HepG2 (cell line): ENCODE results near the gene ARL16. TPM values are rescaled to one million over a fixed set of nuclear protein-coding genes. Genes with fewer than 3 reads are reported as not detected.
A peak's percentile ranks its signal among the peaks of the same experiment; 100 is the strongest.

ENCODE experiments used
- ARNT ChIP-seq: fragments of 450-650 bp; IDR thresholded peaks from 2 replicates; pipeline ENCODE4 v1.6.1; 2017
- CSRNP1 ChIP-seq: sonication (generic); formaldehyde crosslinking; IDR thresholded peaks from 2 replicates; pipeline ENCODE4 v1.8.1; 2023; ENCODE audit warnings: mild to moderate bottlenecking, missing genetic modification reagents
- DRAP1 ChIP-seq: IDR thresholded peaks from 2 replicates; pipeline ENCODE4 v1.6.1; 2016; ENCODE audit warnings: missing genetic modification reagents, missing compliant biosample characterization
- ELF3 ChIP-seq: IDR thresholded peaks from 2 replicates; pipeline ENCODE4 v1.6.1; 2016; ENCODE audit warnings: missing genetic modification reagents, missing compliant biosample characterization
- FOXM1 ChIP-seq: sonication (generic); formaldehyde crosslinking; IDR thresholded peaks from 2 replicates; pipeline ENCODE4 v1.5.0; 2020; ENCODE audit warnings: missing genetic modification reagents
- MAF1 ChIP-seq: sonication (generic); formaldehyde crosslinking; IDR thresholded peaks from 2 replicates; pipeline ENCODE4 v1.5.0; 2020; ENCODE audit warnings: missing genetic modification reagents, borderline replicate concordance
- RELA ChIP-seq: sonication (generic); formaldehyde crosslinking; IDR thresholded peaks from 2 replicates; pipeline ENCODE4 v1.4.0; 2020; ENCODE audit warnings: missing genetic modification reagents
- SAFB2 ChIP-seq: sonication (generic); formaldehyde crosslinking; IDR thresholded peaks from 2 replicates; pipeline ENCODE4 v1.5.1; 2020; ENCODE audit warnings: missing genetic modification reagents, low read depth, mild to moderate bottlenecking, borderline replicate concordance
- TEAD3 ChIP-seq: optimal IDR thresholded peaks from 2 replicates; pipeline ENCODE3; 2016; ENCODE audit warnings: borderline replicate concordance
- UBTF ChIP-seq: sonication (generic); formaldehyde crosslinking; IDR thresholded peaks from 2 replicates; pipeline ENCODE4 v1.4.0; 2020; ENCODE audit warnings: mild to moderate bottlenecking, missing genetic modification reagents
- ZBTB2 ChIP-seq: sonication (generic); formaldehyde crosslinking; IDR thresholded peaks from 2 replicates; pipeline ENCODE4 v1.8.0; 2022; ENCODE audit warnings: low read depth, missing genetic modification reagents
- ZBTB42 ChIP-seq: sonication (generic); formaldehyde crosslinking; IDR thresholded peaks from 2 replicates; pipeline ENCODE4 v1.5.0; 2020; ENCODE audit warnings: mild to moderate bottlenecking, missing genetic modification reagents
- ZMYM3 ChIP-seq: sonication (generic); formaldehyde crosslinking; IDR thresholded peaks from 2 replicates; pipeline ENCODE4 v1.5.1; 2020; ENCODE audit warnings: mild to moderate bottlenecking, missing genetic modification reagents
- ZNF333 ChIP-seq: sonication (generic); formaldehyde crosslinking; IDR thresholded peaks from 2 replicates; pipeline ENCODE4 v1.4.0; 2020; ENCODE audit warnings: mild to moderate bottlenecking, missing genetic modification reagents, borderline replicate concordance
- ZNF33B ChIP-seq: sonication (generic); formaldehyde crosslinking; IDR thresholded peaks from 2 replicates; pipeline ENCODE4 v1.5.1; 2020; ENCODE audit warnings: mild to moderate bottlenecking, missing genetic modification reagents
- ZNF354B ChIP-seq: sonication (generic); formaldehyde crosslinking; IDR thresholded peaks from 2 replicates; pipeline ENCODE4 v1.8.0; 2022; ENCODE audit warnings: mild to moderate bottlenecking, missing genetic modification reagents
- ZNF441 ChIP-seq: sonication (generic); formaldehyde crosslinking; IDR thresholded peaks from 2 replicates; pipeline ENCODE4 v1.7.0; 2021; ENCODE audit warnings: missing genetic modification reagents, borderline replicate concordance
- ZNF749 ChIP-seq: sonication (generic); formaldehyde crosslinking; IDR thresholded peaks from 2 replicates; pipeline ENCODE4 v1.8.0; 2022; ENCODE audit warnings: mild to moderate bottlenecking, missing genetic modification reagents, moderate library complexity, borderline replicate concordance
- polyA plus RNA-seq, 8 experiments: library from polyadenylated mRNA; depleted of rRNA in 3 of 8; stranded (reverse) in 7 of 8; unstranded in 1 of 8; fragments of >200 nt; fragmentation: Illumina TruSeq in 4 of 8; extraction: Trizol in 4 of 8; gene quantifications; 2 replicates each; pipeline versions ENCODE4 v1.2.1 to v1.2.3, GENCODE V29; 2011 to 2016; ENCODE audit warnings: low read depth in 4 of 8, missing spikeins in 1 of 8, mixed read lengths in 1 of 8; ENCODE audit not compliant: insufficient read depth in 1 of 8
- total RNA-seq, 5 experiments: library from RNA; depleted of rRNA; stranded (reverse); fragments of >200 nt; fragmentation: Illumina TruSeq; extraction: Trizol; gene quantifications; 2 replicates each; pipeline ENCODE4 v1.2.3, GENCODE V29; 2016; ENCODE audit warnings: low read depth in 1 of 5
- TF ChIP-seq, protein P1 (sequence below): sonication (generic); formaldehyde crosslinking; IDR thresholded peaks from 2 replicates; pipeline ENCODE4 v1.4.0; 2020; ENCODE audit warnings: missing genetic modification reagents, borderline replicate concordance

Gene ARL16
- total and polyA plus RNA-seq, 2 of the 13 experiments (the other 11 are each of a cell fraction or from before 2014, with no cell fraction given): 20.8 to 30.8 TPM

- peak; percentile 55; the same call in 1 of the 2 replicates for TF ChIP-seq ZBTB42 (CRISPR knock-in tag)
- no peak for TF ChIP-seq ARNT
- no peak; the same call in 1 of the 2 replicates for TF ChIP-seq RELA (CRISPR knock-in tag)
- TF ChIP-seq ZNF333 (CRISPR knock-in tag): no peak
- TF ChIP-seq ZMYM3: peak; percentile 44; the same call in 1 of the 2 replicates
- no peak for TF ChIP-seq ZNF749 (CRISPR knock-in tag)
- TF ChIP-seq FOXM1 (CRISPR knock-in tag): no peak
- 0 out of 2 replicates have a peak, but pooled peaks have one; percentile 29 for TF ChIP-seq DRAP1 (CRISPR knock-in tag)
- no peak for TF ChIP-seq ZNF33B
- 0 out of 2 replicates have a peak, but pooled peaks have one; percentile 38 for TF ChIP-seq CSRNP1
- no peak for TF ChIP-seq ZNF354B (CRISPR knock-in tag)
- peak; percentile 47; the same call in 1 of the 2 replicates for TF ChIP-seq ZNF441
- no peak for TF ChIP-seq ZBTB2 (CRISPR knock-in tag)
- peak; percentile 59 for TF ChIP-seq TEAD3
- peak; percentile 40; the same call in 1 of the 2 replicates for TF ChIP-seq ELF3 (CRISPR knock-in tag)
- no peak for TF ChIP-seq MAF1 (CRISPR knock-in tag)
- TF ChIP-seq, protein P1, sequence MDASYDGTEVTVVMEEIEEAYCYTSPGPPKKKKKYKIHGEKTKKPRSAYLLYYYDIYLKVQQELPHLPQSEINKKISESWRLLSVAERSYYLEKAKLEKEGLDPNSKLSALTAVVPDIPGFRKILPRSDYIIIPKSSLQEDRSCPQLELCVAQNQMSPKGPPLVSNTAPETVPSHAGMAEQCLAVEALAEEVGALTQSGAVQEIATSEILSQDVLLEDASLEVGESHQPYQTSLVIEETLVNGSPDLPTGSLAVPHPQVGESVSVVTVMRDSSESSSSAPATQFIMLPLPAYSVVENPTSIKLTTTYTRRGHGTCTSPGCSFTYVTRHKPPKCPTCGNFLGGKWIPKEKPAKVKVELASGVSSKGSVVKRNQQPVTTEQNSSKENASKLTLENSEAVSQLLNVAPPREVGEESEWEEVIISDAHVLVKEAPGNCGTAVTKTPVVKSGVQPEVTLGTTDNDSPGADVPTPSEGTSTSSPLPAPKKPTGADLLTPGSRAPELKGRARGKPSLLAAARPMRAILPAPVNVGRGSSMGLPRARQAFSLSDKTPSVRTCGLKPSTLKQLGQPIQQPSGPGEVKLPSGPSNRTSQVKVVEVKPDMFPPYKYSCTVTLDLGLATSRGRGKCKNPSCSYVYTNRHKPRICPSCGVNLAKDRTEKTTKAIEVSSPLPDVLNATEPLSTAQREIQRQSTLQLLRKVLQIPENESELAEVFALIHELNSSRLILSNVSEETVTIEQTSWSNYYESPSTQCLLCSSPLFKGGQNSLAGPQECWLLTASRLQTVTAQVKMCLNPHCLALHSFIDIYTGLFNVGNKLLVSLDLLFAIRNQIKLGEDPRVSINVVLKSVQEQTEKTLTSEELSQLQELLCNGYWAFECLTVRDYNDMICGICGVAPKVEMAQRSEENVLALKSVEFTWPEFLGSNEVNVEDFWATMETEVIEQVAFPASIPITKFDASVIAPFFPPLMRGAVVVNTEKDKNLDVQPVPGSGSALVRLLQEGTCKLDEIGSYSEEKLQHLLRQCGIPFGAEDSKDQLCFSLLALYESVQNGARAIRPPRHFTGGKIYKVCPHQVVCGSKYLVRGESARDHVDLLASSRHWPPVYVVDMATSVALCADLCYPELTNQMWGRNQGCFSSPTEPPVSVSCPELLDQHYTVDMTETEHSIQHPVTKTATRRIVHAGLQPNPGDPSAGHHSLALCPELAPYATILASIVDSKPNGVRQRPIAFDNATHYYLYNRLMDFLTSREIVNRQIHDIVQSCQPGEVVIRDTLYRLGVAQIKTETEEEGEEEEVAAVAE: 0 out of 2 replicates have a peak, but pooled peaks have one; percentile 32
- TF ChIP-seq UBTF (CRISPR knock-in tag): no peak
- TF ChIP-seq SAFB2 (CRISPR knock-in tag): no peak; the same call in 1 of the 2 replicates
These were observed 28.0 kb downstream of the ARL16 start (continued) for GRCh38 chr17:81655378-81656117.
